Erythroblast (primary cell): Measurements from ENCODE around the gene HOXB5.

Source experiments
- DNase-seq, 2 experiments: peaks; one replicate each; lab custom pipeline; 2025; lab: John Stamatoyannopoulos, UW
- GATA1 ChIP-seq: IDR thresholded peaks from 2 replicates; pipeline ENCODE4 v1.6.1; 2011; ENCODE audit warnings: low read depth, mild to moderate bottlenecking, control low read depth, low read length, moderate library complexity
- POLR2A ChIP-seq: IDR thresholded peaks from 2 replicates; pipeline ENCODE4 v1.6.1; 2011; ENCODE audit warnings: mild to moderate bottlenecking, low read length

HOXB5 gene

DNA sequence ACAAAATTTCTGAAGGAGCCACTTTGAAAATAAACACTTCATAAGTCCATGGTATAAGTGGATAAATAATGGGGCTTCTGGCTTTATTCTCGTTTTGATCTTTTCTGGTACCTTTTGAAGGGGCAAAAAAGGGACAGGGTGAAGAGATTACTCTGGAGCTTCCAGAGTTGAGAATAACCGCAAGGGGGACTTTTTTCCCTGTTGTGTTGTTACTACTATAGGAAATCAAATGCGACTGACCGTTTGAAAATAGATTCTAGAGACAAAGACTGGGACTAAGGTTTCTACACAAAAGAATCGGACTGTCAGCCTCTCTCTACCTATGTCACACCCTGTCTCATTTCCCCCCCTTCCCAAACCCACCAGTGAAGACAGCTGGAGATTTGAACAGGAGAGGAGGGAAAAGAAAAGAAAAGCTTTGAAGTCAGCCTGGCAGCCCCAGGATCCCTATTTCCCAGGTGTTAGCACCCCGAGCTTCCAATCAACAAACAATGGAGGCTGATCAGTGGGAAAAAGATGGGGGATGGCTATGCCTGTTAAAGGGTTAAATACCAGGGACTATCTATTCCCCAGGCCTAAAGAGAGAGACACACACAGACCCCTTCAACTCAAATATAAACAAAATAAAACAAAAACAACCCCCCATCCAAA lies 23.8 kb downstream of the HOXB5 start:
- TF ChIP-seq POLR2A = no peak
- no peak for TF ChIP-seq GATA1
- no peak for DNase-seq

DNA sequence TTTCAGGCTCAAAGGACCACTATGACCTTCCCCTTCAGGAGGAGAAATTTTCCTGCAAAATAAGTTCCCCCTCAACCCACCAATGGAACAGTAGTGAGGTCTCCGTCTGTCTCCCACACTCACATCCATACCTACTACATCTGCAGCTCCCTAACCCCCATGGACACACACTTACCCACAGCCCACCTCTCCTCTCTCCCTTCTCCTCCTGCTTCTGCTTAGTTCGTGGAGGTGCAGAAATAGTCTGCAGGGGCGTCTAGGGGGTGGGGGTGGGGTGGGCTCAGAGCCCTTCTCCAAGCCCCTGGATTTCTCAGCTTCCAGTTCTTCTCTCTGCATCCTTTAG lies 24.4 kb downstream of the HOXB5 start:
- no peak for DNase-seq
- no peak for TF ChIP-seq POLR2A
- no peak for TF ChIP-seq GATA1

DNA sequence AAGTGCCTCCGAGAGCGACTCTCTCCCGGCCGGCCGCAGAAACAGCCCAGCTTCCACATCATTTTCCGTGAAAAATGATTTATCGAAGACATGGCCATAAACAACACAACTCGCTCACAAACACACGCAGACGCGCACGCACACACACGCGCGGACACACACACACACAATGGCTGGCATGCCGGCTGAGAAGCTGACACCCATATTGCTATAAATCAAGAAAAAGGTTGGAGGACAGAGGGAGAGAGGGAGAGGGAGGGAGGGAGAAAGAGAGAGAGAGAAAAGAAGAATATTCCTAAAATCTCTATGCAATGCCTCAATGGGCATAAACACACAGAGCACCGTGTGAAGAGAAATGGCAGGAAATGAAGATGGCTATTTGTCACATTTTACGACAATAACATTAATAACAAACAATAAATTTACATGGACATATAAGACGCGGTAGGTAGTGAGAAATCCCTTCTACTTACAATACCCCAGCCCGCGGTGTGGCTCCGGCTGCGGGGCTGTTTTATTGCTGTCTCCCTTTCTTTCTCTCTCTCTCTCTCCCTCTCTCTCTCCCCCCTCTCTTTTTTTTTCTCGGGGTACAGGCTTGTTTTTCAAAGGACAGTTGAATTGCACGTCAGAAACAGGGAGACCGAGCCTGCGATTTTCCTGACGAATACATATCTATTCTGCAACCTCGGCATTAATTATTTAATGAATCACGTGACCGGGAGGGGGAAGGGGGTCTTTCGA lies 24.9 kb downstream of the HOXB5 start:
- no peak for DNase-seq
- TF ChIP-seq GATA1 = no peak
- TF ChIP-seq POLR2A = no peak

DNA sequence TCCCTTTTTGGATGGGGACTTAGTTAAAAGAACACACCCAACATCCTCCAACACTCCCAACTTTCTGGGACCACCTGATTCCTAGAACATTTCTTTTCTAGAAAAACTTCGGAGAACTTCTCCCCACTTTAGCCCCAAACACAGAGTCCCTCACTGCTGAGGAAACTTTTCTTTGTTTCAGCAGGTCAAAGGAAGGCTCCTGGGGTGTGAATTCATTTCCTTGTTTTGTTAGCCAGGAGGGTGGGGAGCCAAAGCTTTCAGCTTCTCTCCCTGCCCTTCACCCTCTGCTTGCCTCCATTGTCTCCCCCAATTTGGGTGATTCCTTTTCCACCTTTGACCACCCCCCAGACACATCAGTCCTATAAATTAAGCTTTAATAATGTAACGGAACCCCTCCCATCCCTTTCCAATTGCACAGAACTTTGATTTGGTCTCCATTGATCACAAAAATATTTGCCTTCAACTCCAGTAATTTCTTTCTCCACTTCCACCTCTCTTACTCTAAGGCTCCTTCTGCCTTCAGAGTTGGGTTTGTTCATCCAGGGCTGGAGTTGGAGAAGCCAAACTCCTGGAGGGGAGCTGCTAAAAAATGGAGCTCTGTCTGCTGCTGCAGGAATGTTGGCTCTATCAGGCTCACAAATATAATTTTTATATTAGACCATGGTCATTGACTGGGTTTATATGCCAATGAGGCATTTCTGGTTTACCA lies 25.8 kb downstream of the HOXB5 start:
- no peak for DNase-seq
- TF ChIP-seq POLR2A = no peak
- no peak for TF ChIP-seq GATA1

DNA sequence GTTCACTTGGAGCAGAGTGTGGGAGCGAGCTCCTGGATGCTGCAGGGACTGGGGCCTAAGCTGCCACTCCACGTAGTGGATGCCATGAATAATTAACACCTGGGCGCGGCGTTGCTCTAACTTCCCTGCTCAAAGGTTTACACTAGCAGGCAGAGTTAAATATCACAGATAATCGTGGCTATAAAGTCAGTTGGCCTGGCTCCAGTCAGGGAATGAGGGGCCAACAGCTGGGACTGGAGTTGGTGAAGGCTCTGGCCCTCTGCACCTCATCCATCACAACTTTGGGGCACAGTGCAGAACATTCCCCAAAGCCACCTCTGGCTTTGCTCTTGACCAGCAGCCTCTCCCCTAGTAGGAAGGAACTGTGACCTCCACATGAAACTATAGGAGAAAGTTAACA lies 26.4 kb downstream of the HOXB5 start:
- no peak for TF ChIP-seq POLR2A
- no peak for TF ChIP-seq GATA1
- DNase-seq = no peak

DNA sequence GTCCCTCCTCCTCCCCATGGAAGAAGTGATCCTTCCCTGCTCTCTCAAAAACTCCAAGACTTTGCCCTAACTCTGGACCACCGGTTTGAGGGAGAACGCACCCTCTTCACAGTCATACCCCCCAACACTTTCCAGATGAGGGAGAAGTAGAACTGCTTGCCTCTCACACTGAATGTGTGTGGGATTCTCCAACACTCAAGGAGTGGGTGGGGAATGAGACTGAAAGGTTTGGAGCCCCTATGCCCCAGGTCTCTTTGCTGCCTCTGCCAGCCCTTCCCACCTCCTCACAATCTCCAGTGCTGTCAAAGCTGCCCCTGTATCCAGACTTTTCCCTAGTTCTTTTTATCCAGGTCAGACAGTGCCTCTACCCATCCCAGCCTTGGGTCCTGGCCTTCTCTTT lies 26.9 kb downstream of the HOXB5 start:
- DNase-seq = no peak
- TF ChIP-seq POLR2A (no peak), GATA1 (no peak)

DNA sequence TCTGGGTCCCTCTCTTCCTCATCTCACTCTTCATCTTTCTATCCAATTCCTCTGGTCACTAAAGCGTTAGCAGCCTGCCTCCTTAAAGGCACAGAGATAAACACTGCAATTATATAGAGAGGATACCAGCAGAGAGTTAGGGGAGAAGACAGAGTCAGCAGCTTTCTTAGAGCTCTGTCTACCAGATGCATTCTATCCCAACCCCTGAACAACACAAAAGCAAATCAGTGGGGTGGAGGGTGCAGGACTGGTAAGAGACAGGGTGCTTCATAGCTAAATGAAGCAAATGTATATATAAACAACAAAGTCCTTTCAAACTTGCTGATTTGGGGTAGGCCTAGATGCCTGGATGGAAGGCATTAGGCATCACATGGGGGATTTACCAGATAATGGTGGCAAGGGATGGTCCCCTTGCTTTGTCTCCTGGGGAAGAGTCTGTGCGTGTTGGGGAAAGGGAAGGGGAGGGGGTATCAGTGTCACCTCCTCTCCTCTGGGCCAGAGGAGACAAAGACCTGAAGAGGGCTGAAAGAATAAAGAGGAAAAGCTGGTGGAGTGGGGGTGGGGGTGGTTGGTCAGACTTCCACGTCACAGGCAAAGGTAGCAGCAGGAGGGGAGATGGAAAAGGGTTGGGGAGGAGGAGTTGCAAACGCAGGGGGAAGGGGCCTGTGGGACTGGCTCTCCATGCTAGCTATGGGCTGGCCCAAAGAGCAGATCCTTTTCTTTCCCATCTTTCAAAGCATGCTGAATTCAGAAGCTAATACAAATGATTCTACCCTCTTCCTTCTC lies 27.5 kb downstream of the HOXB5 start:
- no peak for DNase-seq
- TF ChIP-seq GATA1 = no peak
- TF ChIP-seq POLR2A = no peak

DNA sequence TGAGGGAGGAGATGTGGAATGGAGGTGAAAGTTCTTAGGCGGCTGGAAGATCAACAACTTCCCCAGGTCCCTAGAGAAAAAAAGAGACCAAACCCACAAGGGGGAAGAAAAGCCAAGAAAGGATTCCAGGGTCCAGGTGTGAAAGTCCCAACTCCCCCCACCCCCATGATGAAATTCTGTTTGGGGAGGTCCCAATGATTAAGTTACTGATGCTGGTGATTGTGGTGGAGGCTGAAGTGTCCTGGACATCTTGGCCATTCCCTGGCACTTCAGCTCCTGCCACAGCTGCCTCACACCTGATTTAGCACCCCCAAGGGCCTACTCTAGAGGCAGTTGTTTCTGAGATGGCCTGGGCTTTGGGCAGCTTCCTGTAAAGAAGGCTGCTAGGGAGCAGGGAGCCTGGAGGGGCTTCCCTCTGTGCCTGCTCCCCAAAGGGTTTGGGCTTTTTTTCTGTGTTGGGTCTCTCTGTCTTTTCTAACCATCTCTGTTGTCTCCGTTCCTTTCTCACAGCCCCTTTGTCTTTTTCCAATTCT lies 28.5 kb downstream of the HOXB5 start:
- TF ChIP-seq GATA1 = no peak
- TF ChIP-seq POLR2A = no peak
- no peak for DNase-seq

DNA sequence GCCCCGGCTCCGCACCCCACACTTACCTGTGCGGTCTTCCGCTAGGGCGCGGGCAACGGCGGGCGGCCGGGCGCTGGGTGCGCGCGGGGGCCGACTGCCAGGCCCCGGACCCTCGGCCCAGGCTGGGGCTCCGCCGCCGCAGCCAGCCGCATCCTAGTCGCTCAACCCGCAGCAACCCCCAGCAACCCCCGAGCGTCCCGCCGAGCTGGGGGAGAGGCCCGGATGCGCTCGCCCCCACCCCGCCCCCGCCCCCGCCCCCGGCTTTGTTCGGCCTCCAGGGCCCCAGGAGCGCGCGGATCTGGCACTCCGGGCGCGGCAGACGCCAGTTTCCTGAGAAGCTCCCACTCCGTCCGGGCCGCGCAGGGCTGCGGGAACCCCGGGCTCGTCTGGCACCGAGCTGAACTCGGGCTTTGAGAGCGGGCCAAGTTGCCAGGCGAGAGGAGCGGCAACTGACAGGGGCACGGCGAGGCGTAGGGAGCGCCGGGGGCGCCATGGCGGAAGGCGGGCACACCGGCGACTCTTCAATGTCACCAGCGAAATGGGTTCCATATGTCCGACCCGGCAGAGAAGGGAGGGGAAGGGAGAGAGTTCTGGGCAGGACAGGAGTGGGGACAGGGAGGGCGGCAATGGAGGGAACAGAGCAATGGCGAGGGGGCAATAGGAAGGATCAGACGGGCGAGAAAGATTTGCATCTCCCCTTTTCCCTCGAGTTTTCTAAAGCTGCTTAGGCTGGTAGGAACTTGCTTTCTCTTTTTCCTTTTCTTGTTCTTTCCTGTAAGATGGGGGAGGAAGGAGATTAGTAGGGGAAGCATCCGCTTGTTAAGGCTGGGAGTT lies 29.2 kb downstream of the HOXB5 start:
- no peak for TF ChIP-seq POLR2A
- DNase-seq = no peak

DNA sequence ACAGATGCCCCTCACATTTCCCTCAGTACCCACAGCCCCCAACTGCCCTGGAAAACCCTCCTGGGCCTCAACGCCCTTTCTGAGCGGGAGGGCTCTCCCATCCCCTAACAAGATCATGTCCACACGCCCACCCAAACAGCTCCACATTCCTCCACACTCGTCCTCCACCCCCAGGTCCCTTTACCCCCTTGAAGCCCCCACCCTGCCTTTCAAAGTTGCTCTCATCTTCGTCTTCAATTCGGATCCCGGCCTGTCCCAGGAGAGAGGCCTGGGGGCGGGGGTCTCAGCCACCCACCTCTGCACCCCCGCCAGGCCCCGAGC lies 29.8 kb downstream of the HOXB5 start:
- DNase-seq = no peak
- TF ChIP-seq POLR2A (no peak), GATA1 (no peak)

DNA sequence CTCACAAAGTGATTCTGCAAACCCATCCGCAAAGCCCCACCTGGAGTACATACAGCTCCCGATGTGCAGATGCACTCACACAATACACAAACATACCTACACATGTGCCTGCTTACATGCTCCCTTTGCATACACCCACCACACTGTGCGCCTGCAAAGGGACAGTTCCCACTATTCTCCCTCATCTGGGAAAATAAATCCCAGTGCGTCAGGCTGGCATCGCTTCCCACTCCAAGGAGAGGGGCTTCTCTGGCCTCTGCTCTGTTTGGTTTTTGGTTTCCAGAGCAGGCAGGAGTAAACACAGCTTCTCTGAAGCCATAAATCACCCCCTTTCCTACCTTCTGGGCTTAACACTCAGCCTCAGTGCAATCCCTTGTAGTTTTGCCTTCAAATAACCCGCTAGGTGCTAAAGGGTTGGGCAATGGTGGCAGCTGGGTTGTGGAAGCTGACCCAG lies 30.2 kb downstream of the HOXB5 start:
- TF ChIP-seq POLR2A = no peak
- TF ChIP-seq GATA1 = no peak
- no peak for DNase-seq

DNA sequence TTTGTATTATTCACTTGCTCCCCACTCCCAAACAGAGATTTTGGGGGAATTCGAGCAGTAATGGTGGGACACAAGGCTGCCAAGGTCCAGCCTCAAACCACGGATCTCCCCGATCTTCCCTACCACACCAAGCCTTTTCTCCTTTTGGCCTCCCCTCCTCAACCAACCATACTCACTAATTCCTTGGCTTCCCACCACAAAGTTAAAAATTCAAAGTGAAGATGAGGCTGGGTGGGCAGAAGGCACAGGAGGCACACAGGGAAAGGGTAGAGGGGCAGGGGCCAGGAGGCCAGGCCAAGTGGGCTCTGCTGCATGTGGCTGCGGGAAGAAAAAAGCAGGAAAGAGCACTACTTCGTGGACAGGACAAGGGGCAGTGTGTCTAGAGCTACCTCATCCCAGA lies 30.6 kb downstream of the HOXB5 start:
- TF ChIP-seq POLR2A = no peak
- TF ChIP-seq GATA1 = no peak
- no peak for DNase-seq
